Measurements from ENCODE around the gene SLC7A6OS. TPM values are rescaled to one million over a fixed set of nuclear protein-coding genes. Genes with fewer than 3 reads are reported as not detected.

Gene SLC7A6OS
- total and polyA plus RNA-seq, 2 experiments from 2014 or later, result 16.4 to 17.9 TPM

DNA sequence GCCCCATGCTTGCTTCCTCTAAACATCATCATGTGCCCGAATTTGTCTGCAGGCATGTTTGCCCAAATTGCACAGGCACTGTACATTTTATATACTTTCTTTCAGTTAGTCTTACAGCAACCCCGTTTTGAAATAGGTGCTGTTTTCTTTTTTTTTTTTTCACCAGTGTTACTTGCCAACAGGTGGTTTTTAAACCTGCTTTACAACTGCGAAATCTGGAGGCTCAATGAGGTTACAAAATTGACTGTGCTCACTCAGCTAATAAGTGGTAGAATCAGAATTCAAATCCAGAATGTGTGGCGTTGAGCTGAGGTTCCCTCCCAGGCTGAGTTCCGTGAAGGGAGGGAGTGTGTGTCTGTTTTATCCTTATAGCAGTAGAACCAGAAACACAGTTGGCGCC, 59.8 kb downstream of the SLC7A6OS start:
- Histone ChIP-seq H3K4me3 (no peak overlapping the region), H3K79me2 (replicated peaks; ENCODE audit: insufficient read depth) (no peaks in the 10 kb centered on the region), H3K4me1 (ENCODE audit: insufficient read depth) (no peaks in the 10 kb centered on the region), H3K36me3 (ENCODE audit: insufficient read depth) (no peaks in the 10 kb centered on the region), H3K27ac (ENCODE audit: low read depth) (no peak overlapping the region), H4K20me1 (replicated peaks; ENCODE audit: insufficient read depth) (no peaks in the 10 kb centered on the region), H3K4me2 (no peak overlapping the region), H3K27me3 (ENCODE audit: insufficient read depth) (no peaks in the 10 kb centered on the region), H3K9me2 (ENCODE audit: insufficient read depth) (no peaks in the 10 kb centered on the region), H2AFZ (no peak overlapping the region), H3F3A (replicated peaks; ENCODE audit: low read depth) (no peaks in the 10 kb centered on the region)
- no peak overlapping the region for H3K27ac Mint-ChIP-seq
- TF ChIP-seq EZH2 (IDR thresholded peaks at IDR 0.05; ENCODE audit: low read depth, unreplicated experiment), result no peak
- no peak for TF ChIP-seq CREB1 (CRISPR knock-in tag; IDR thresholded peaks at IDR 0.05; ENCODE audit: low read depth)
- no peak for TF ChIP-seq EZH2phosphoT487 (IDR thresholded peaks at IDR 0.05; ENCODE audit: unreplicated experiment)
- TF ChIP-seq, protein P1, sequence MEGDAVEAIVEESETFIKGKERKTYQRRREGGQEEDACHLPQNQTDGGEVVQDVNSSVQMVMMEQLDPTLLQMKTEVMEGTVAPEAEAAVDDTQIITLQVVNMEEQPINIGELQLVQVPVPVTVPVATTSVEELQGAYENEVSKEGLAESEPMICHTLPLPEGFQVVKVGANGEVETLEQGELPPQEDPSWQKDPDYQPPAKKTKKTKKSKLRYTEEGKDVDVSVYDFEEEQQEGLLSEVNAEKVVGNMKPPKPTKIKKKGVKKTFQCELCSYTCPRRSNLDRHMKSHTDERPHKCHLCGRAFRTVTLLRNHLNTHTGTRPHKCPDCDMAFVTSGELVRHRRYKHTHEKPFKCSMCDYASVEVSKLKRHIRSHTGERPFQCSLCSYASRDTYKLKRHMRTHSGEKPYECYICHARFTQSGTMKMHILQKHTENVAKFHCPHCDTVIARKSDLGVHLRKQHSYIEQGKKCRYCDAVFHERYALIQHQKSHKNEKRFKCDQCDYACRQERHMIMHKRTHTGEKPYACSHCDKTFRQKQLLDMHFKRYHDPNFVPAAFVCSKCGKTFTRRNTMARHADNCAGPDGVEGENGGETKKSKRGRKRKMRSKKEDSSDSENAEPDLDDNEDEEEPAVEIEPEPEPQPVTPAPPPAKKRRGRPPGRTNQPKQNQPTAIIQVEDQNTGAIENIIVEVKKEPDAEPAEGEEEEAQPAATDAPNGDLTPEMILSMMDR (conservative IDR thresholded peaks at IDR 0.05; ENCODE audit: low read depth in 2 of 2), result no peak
- TF ChIP-seq, protein P2, sequence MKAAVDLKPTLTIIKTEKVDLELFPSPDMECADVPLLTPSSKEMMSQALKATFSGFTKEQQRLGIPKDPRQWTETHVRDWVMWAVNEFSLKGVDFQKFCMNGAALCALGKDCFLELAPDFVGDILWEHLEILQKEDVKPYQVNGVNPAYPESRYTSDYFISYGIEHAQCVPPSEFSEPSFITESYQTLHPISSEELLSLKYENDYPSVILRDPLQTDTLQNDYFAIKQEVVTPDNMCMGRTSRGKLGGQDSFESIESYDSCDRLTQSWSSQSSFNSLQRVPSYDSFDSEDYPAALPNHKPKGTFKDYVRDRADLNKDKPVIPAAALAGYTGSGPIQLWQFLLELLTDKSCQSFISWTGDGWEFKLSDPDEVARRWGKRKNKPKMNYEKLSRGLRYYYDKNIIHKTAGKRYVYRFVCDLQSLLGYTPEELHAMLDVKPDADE (IDR thresholded peaks at IDR 0.05), result no peak
- no peaks in the 10 kb centered on the region for H3K4me1 Mint-ChIP-seq
- no peak overlapping the region for H3K4me3 Mint-ChIP-seq
- ATAC-seq (no peak), DNase-seq (ENCODE audit: low spot score) (no peak)
- H3K27me3 Mint-ChIP-seq (ENCODE audit: insufficient read depth, low read depth, poor library complexity), result peaks cover 9% of the 10 kb centered on the region
- peaks cover 2% of the 10 kb centered on the region; the same call in 1 of the 3 replicates for H3K36me3 Mint-ChIP-seq (ENCODE audit: low read depth)
- H3K9me3 Mint-ChIP-seq, result no peaks in the 10 kb centered on the region

DNA sequence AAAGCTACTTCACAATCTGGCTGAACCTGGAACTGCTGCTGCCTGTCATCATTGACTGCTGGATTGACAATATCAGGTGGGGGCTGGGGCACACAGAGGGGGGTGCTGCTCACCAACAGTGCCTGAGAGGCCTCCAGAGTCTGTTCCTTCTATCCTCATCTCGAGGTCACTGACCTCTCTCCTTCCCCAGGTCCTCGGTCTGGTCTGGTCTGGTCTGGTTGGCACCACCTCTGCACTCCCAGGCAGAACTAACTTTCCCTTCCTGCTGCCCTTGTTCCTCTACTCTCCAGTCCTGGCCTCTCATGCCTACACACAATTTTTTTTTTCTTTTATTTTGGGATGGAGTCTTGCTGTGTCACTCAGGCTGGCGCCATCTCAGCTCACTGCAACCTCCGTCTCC, 61.4 kb downstream of the SLC7A6OS start:
- Histone ChIP-seq H2AFZ (no peak overlapping the region), H3K9me2 (ENCODE audit: insufficient read depth) (no peaks in the 10 kb centered on the region), H3K4me3 (no peak overlapping the region), H3K27ac (ENCODE audit: low read depth) (no peak overlapping the region), H3K27me3 (ENCODE audit: insufficient read depth) (peaks cover 2% of the 10 kb centered on the region; the same call in 1 of the 2 replicates), H3K36me3 (ENCODE audit: insufficient read depth) (no peaks in the 10 kb centered on the region), H4K20me1 (replicated peaks; ENCODE audit: insufficient read depth) (no peaks in the 10 kb centered on the region), H3K79me2 (replicated peaks; ENCODE audit: insufficient read depth) (no peaks in the 10 kb centered on the region), H3K4me1 (ENCODE audit: insufficient read depth) (no peaks in the 10 kb centered on the region; the same call in 1 of the 2 replicates), H3F3A (replicated peaks; ENCODE audit: low read depth) (no peaks in the 10 kb centered on the region), H3K4me2 (no peak overlapping the region)
- Mint-ChIP-seq H3K36me3 (ENCODE audit: low read depth) (peaks cover 2% of the 10 kb centered on the region; the same call in 1 of the 3 replicates), H3K4me1 (0 out of 3 replicates have a peak, but pooled peaks cover 4% of the 10 kb centered on the region), H3K4me3 (no peak overlapping the region), H3K9me3 (no peaks in the 10 kb centered on the region), H3K27me3 (ENCODE audit: insufficient read depth, low read depth, poor library complexity) (peaks cover 16% of the 10 kb centered on the region), H3K27ac (no peak overlapping the region; the same call in 1 of the 2 replicates)
- no peak for ATAC-seq
- no peak for DNase-seq (ENCODE audit: low spot score)
- TF ChIP-seq NANOG (IDR thresholded peaks at IDR 0.05; ENCODE audit: borderline replicate concordance) (no peak), STAT1 (IDR thresholded peaks at IDR 0.05; ENCODE audit: unreplicated experiment) (no peak), EZH2 (IDR thresholded peaks at IDR 0.05; ENCODE audit: low read depth, unreplicated experiment) (no peak), ZNF114 (CRISPR knock-in tag; IDR thresholded peaks at IDR 0.05) (no peak), POLR2AphosphoS5 (IDR thresholded peaks at IDR 0.05; ENCODE audit: low read depth) (no peak), JUNB (IDR thresholded peaks at IDR 0.05; ENCODE audit: unreplicated experiment) (no peak), ZNF331 (CRISPR knock-in tag; IDR thresholded peaks at IDR 0.05; ENCODE audit: low read depth) (no peak), EZH2phosphoT487 (IDR thresholded peaks at IDR 0.05; ENCODE audit: unreplicated experiment) (no peak), CREB1 (CRISPR knock-in tag; IDR thresholded peaks at IDR 0.05; ENCODE audit: low read depth) (no peak)
- TF ChIP-seq, protein P3, sequence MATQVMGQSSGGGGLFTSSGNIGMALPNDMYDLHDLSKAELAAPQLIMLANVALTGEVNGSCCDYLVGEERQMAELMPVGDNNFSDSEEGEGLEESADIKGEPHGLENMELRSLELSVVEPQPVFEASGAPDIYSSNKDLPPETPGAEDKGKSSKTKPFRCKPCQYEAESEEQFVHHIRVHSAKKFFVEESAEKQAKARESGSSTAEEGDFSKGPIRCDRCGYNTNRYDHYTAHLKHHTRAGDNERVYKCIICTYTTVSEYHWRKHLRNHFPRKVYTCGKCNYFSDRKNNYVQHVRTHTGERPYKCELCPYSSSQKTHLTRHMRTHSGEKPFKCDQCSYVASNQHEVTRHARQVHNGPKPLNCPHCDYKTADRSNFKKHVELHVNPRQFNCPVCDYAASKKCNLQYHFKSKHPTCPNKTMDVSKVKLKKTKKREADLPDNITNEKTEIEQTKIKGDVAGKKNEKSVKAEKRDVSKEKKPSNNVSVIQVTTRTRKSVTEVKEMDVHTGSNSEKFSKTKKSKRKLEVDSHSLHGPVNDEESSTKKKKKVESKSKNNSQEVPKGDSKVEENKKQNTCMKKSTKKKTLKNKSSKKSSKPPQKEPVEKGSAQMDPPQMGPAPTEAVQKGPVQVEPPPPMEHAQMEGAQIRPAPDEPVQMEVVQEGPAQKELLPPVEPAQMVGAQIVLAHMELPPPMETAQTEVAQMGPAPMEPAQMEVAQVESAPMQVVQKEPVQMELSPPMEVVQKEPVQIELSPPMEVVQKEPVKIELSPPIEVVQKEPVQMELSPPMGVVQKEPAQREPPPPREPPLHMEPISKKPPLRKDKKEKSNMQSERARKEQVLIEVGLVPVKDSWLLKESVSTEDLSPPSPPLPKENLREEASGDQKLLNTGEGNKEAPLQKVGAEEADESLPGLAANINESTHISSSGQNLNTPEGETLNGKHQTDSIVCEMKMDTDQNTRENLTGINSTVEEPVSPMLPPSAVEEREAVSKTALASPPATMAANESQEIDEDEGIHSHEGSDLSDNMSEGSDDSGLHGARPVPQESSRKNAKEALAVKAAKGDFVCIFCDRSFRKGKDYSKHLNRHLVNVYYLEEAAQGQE (IDR thresholded peaks at IDR 0.05; ENCODE audit: unreplicated experiment), result no peak
- TF ChIP-seq, protein P2 (IDR thresholded peaks at IDR 0.05), result no peak
- TF ChIP-seq, protein P1 (conservative IDR thresholded peaks at IDR 0.05; ENCODE audit: low read depth in 2 of 2), result no peak
